ENCODE results near the gene GRB10. TPM values are rescaled to one million over a fixed set of nuclear protein-coding genes. Genes with fewer than 3 reads are reported as not detected.

The GRB10 gene
- total RNA-seq, 1 donor from 2014 or later = 33.9 TPM

GRCh38 chr7:50768485-50769474 is 13.9 kb downstream of the GRB10 start:
- H3K4me1 Mint-ChIP-seq = peaks cover 2% of the 10 kb centered on the region
- no peak overlapping the region for H3K4me3 Mint-ChIP-seq
- no peaks in the 10 kb centered on the region for H3K9me3 ChIP-seq (ENCODE audit: low read depth)
- peaks cover 12% of the 10 kb centered on the region for H3K4me1 ChIP-seq
- no peaks in the 10 kb centered on the region for H3K36me3 ChIP-seq
- peak overlapping the region; percentile 6 for H3K27ac Mint-ChIP-seq
- no peak for DNase-seq (ENCODE audit: low spot score)
- H3K79me2 ChIP-seq (ENCODE audit: low read depth) = peaks cover 95% of the 10 kb centered on the region
- no peak overlapping the region for H3K27ac ChIP-seq
- no peak overlapping the region for H3K4me2 ChIP-seq
- peaks cover 75% of the 10 kb centered on the region for H3K9me3 Mint-ChIP-seq
- H3K36me3 Mint-ChIP-seq = peaks cover 85% of the 10 kb centered on the region
- H3K9ac ChIP-seq = no peak overlapping the region
- no peaks in the 10 kb centered on the region for H4K20me1 ChIP-seq (ENCODE audit: low read depth)
- TF ChIP-seq, protein P1, sequence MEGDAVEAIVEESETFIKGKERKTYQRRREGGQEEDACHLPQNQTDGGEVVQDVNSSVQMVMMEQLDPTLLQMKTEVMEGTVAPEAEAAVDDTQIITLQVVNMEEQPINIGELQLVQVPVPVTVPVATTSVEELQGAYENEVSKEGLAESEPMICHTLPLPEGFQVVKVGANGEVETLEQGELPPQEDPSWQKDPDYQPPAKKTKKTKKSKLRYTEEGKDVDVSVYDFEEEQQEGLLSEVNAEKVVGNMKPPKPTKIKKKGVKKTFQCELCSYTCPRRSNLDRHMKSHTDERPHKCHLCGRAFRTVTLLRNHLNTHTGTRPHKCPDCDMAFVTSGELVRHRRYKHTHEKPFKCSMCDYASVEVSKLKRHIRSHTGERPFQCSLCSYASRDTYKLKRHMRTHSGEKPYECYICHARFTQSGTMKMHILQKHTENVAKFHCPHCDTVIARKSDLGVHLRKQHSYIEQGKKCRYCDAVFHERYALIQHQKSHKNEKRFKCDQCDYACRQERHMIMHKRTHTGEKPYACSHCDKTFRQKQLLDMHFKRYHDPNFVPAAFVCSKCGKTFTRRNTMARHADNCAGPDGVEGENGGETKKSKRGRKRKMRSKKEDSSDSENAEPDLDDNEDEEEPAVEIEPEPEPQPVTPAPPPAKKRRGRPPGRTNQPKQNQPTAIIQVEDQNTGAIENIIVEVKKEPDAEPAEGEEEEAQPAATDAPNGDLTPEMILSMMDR (IDR thresholded peaks at IDR 0.05) = no peak
- TF ChIP-seq EZH2 (IDR thresholded peaks at IDR 0.05) (no peak), EZH2phosphoT487 (IDR thresholded peaks at IDR 0.05) (no peak)
- H3K27me3 ChIP-seq = no peaks in the 10 kb centered on the region
- no peak overlapping the region for H2AFZ ChIP-seq (replicated peaks)
- no peak overlapping the region for H3K4me3 ChIP-seq
- peaks cover 6% of the 10 kb centered on the region for H3K27me3 Mint-ChIP-seq (ENCODE audit: insufficient read depth, low read depth)
- no peaks in the 10 kb centered on the region for H3F3A ChIP-seq (ENCODE audit: low read depth)

- no peaks in the 10 kb centered on the region for H3F3A ChIP-seq (ENCODE audit: low read depth)
- Mint-ChIP-seq H3K27me3 (ENCODE audit: insufficient read depth, low read depth) (peaks cover 6% of the 10 kb centered on the region), H3K9me3 (peaks cover 77% of the 10 kb centered on the region), H3K4me1 (peaks cover 2% of the 10 kb centered on the region), H3K4me3 (no peak overlapping the region), H3K36me3 (peaks cover 90% of the 10 kb centered on the region), H3K27ac (no peak overlapping the region)
- H3K4me3 ChIP-seq = no peak overlapping the region
- no peak overlapping the region for H3K27ac ChIP-seq
- H3K4me2 ChIP-seq = no peak overlapping the region
- no peak overlapping the region for H2AFZ ChIP-seq (replicated peaks)
- peaks cover 94% of the 10 kb centered on the region for H3K79me2 ChIP-seq (ENCODE audit: low read depth)
- no peak for TF ChIP-seq EZH2phosphoT487 (IDR thresholded peaks at IDR 0.05)
- TF ChIP-seq, protein P1 (IDR thresholded peaks at IDR 0.05) = no peak
- no peak for TF ChIP-seq EZH2 (IDR thresholded peaks at IDR 0.05)
- no peak overlapping the region for H3K9ac ChIP-seq
- H3K4me1 ChIP-seq = peaks cover 12% of the 10 kb centered on the region
- no peaks in the 10 kb centered on the region for H3K27me3 ChIP-seq
- no peaks in the 10 kb centered on the region for H3K36me3 ChIP-seq
- no peak for DNase-seq (ENCODE audit: low spot score)
- no peaks in the 10 kb centered on the region for H4K20me1 ChIP-seq (ENCODE audit: low read depth)
- no peaks in the 10 kb centered on the region for H3K9me3 ChIP-seq (ENCODE audit: low read depth)
These were observed 15.9 kb downstream of the GRB10 start for GRCh38 chr7:50766849-50767207.

- H3K4me2 ChIP-seq = no peak overlapping the region
- TF ChIP-seq EZH2phosphoT487 (IDR thresholded peaks at IDR 0.05) (no peak), EZH2 (IDR thresholded peaks at IDR 0.05) (no peak)
- TF ChIP-seq, protein P1 (IDR thresholded peaks at IDR 0.05) = no peak
- peaks cover 89% of the 10 kb centered on the region for H3K79me2 ChIP-seq (ENCODE audit: low read depth)
- Mint-ChIP-seq H3K9me3 (peaks cover 75% of the 10 kb centered on the region), H3K4me3 (no peak overlapping the region), H3K27me3 (ENCODE audit: insufficient read depth, low read depth) (peaks cover 6% of the 10 kb centered on the region), H3K27ac (no peak overlapping the region), H3K36me3 (peaks cover 90% of the 10 kb centered on the region), H3K4me1 (peaks cover 2% of the 10 kb centered on the region)
- no peaks in the 10 kb centered on the region for H3K36me3 ChIP-seq
- H3K27ac ChIP-seq = no peak overlapping the region
- no peaks in the 10 kb centered on the region for H4K20me1 ChIP-seq (ENCODE audit: low read depth)
- no peak overlapping the region for H2AFZ ChIP-seq (replicated peaks)
- DNase-seq (ENCODE audit: low spot score) = no peak
- H3K9me3 ChIP-seq (ENCODE audit: low read depth) = no peaks in the 10 kb centered on the region
- H3K4me1 ChIP-seq = peaks cover 12% of the 10 kb centered on the region
- H3K4me3 ChIP-seq = no peak overlapping the region
- no peaks in the 10 kb centered on the region for H3F3A ChIP-seq (ENCODE audit: low read depth)
- no peak overlapping the region for H3K9ac ChIP-seq
- H3K27me3 ChIP-seq = no peaks in the 10 kb centered on the region
These were observed 16.4 kb downstream of the GRB10 start for GRCh38 chr7:50766106-50766848.

All from neural progenitor cell (in vitro differentiated cells).